SK-N-MC (cell line): ENCODE data around the gene EIF4E.
"Not testable (repeated sequence)": the region's sequence is repeated elsewhere in the genome, so short reads cannot be mapped to it uniquely, and the experiment has no call there.

Experiments
- DNase-seq: peaks from one replicate; pipeline ENCODE4 v3.0.0-alpha.2; 2011; ENCODE audit warnings: low read depth, low spot score
- H3K27ac ChIP-seq: fragments of 200-600 bp; sonication (generic); 2 replicates; pipeline ENCODE4 v1.5.1; 2016; ENCODE audit warnings: mixed run types
- H3K36me3 ChIP-seq: fragments of 200-600 bp; sonication (generic); 2 replicates; pipeline ENCODE4 v1.6.1; 2017; ENCODE audit warnings: antibody characterized with exemption, low read length, mixed read lengths; ENCODE audit not compliant: insufficient read depth
- H3K4me3 ChIP-seq: fragments of 200-600 bp; sonication (generic); 2 replicates; pipeline ENCODE4 v1.5.1; 2016
- H3K9ac ChIP-seq: fragments of 200-600 bp; sonication (generic); 2 replicates; pipeline ENCODE4 v1.8.0; 2017; ENCODE audit warnings: mixed run types, mixed read lengths; ENCODE audit not compliant: insufficient read length
- H3K9me3 ChIP-seq: fragments of 200-600 bp; sonication (generic); 2 replicates; pipeline ENCODE4 v1.6.1; 2017; ENCODE audit warnings: low read depth, mild to moderate bottlenecking, antibody characterized with exemption, low read length, moderate library complexity, mixed read lengths
- EZH2 ChIP-seq: fragments of 200-600 bp; sonication (generic); IDR thresholded peaks from one replicate; pipeline ENCODE4 v1.6.1; 2017; ENCODE audit warnings: antibody characterized with exemption
- FOXP2 ChIP-seq: optimal IDR thresholded peaks from 2 replicates; pipeline ENCODE3; 2011; ENCODE audit warnings: mild to moderate bottlenecking, moderate library complexity; ENCODE audit not compliant: insufficient read depth; ENCODE audit errors: extremely low read length, control extremely low read depth
- POLR2AphosphoS5 ChIP-seq: IDR thresholded peaks from 2 replicates; pipeline ENCODE4 v1.6.1; 2012; ENCODE audit warnings: mild to moderate bottlenecking, low read depth, low read length, borderline replicate concordance

EIF4E gene

GRCh38 chr4:98845960-98846359, 83.0 kb downstream of the EIF4E start:
- H3K36me3 ChIP-seq, result no peaks in the 10 kb centered on the region
- H3K27ac ChIP-seq, result no peak overlapping the region
- TF ChIP-seq POLR2AphosphoS5, result no peak
- no peak for TF ChIP-seq EZH2
- TF ChIP-seq FOXP2, result no peak
- no peak overlapping the region for H3K4me3 ChIP-seq
- DNase-seq, result no peak
- no peak overlapping the region for H3K9ac ChIP-seq
- peaks cover 11% of the 10 kb centered on the region; the same call in 1 of the 2 replicates for H3K9me3 ChIP-seq

- H3K36me3 ChIP-seq, H3K27ac ChIP-seq, DNase-seq, H3K4me3 ChIP-seq, H3K9ac ChIP-seq: not testable (repeated sequence)
- H3K9me3 ChIP-seq, result peaks cover 11% of the 10 kb centered on the region; the same call in 1 of the 2 replicates
Observed at GRCh38 chr4:98842917-98843316, 86.0 kb downstream of the EIF4E start.

- Histone ChIP-seq H3K36me3 (no peaks in the 10 kb centered on the region), H3K9ac (no peak overlapping the region), H3K4me3 (no peak overlapping the region), H3K9me3 (no peaks in the 10 kb centered on the region), H3K27ac (peak overlapping the region; percentile 1; the same call in 1 of the 2 replicates)
- no peak for DNase-seq
- TF ChIP-seq EZH2 (no peak), POLR2AphosphoS5 (no peak), FOXP2 (no peak)
Observed at GRCh38 chr4:98838977-98839618, 89.8 kb downstream of the EIF4E start.

- TF ChIP-seq EZH2 (no peak), FOXP2 (no peak)
- peak overlapping the region; percentile 1; the same call in 1 of the 2 replicates for H3K27ac ChIP-seq
- DNase-seq, result no peak
- no peaks in the 10 kb centered on the region for H3K36me3 ChIP-seq
- H3K9me3 ChIP-seq, result no peaks in the 10 kb centered on the region
- no peak overlapping the region for H3K9ac ChIP-seq
- no peak overlapping the region for H3K4me3 ChIP-seq
Observed at GRCh38 chr4:98838531-98838930, 90.4 kb downstream of the EIF4E start.

- H3K4me3 ChIP-seq, result no peak overlapping the region
- H3K9me3 ChIP-seq, result no peaks in the 10 kb centered on the region
- no peak for DNase-seq
- H3K36me3 ChIP-seq, result no peaks in the 10 kb centered on the region
- no peak overlapping the region for H3K27ac ChIP-seq
- no peak overlapping the region for H3K9ac ChIP-seq
- TF ChIP-seq EZH2 (no peak), POLR2AphosphoS5 (no peak), FOXP2 (no peak)
Observed at GRCh38 chr4:98833384-98833783, 95.5 kb downstream of the EIF4E start.

GRCh38 chr4:98831036-98831435, 97.9 kb downstream of the EIF4E start:
- H3K9ac ChIP-seq, DNase-seq, H3K4me3 ChIP-seq, H3K36me3 ChIP-seq, H3K27ac ChIP-seq, H3K9me3 ChIP-seq: not testable (repeated sequence)
